ENCODE results near the gene PACRG. TPM values are rescaled to one million over a fixed set of nuclear protein-coding genes. Genes with fewer than 3 reads are reported as not detected.

PACRG gene
- polyA plus RNA-seq, 1 donor (not counting 4 experiments of a cell fraction or from before 2014, with no cell fraction given), result 0.31 TPM

- Histone ChIP-seq H3K4me2 (ENCODE audit: control insufficient read depth, extremely low read depth, insufficient read depth, low read depth, low read length) (peak overlapping the region; percentile 57), H3K9me1 (ENCODE audit: control insufficient read depth, extremely low read depth, insufficient read depth, low read length) (no peaks in the 10 kb centered on the region), H2AFZ (ENCODE audit: control insufficient read depth, low read length) (no peak overlapping the region), H3K27me3 (ENCODE audit: control insufficient read depth, extremely low read depth, insufficient read depth, low read length) (peaks cover 3% of the 10 kb centered on the region), H4K20me1 (ENCODE audit: control insufficient read depth, extremely low read depth, insufficient read depth, low read length) (no peaks in the 10 kb centered on the region), H3K9ac (ENCODE audit: control insufficient read depth, extremely low read depth, insufficient read depth, low read length) (no peak overlapping the region), H3K79me2 (ENCODE audit: control insufficient read depth, insufficient read depth, low read length) (no peaks in the 10 kb centered on the region), H3K36me3 (ENCODE audit: control insufficient read depth in 2 of 2, extremely low read depth in 1 of 2, insufficient read depth in 2 of 2, low read length in 2 of 2) (no peaks in the 10 kb centered on the region), H3K9me3 (ENCODE audit: control insufficient read depth, low read depth, low read length) (no peaks in the 10 kb centered on the region), H3K27ac (ENCODE audit: control insufficient read depth, insufficient read depth, low read length) (no peak overlapping the region), H3K4me1 (ENCODE audit: control insufficient read depth, extremely low read depth, insufficient read depth, low read length) (no peaks in the 10 kb centered on the region), H3K4me3 (ENCODE audit: control insufficient read depth in 2 of 3, extremely low read depth in 1 of 3, insufficient read depth in 2 of 3, low read depth in 1 of 3, low read length in 3 of 3) (no peak overlapping the region)
- DNase-seq (ENCODE audit: low read depth, low spot score), result no peak
- no peak for TF ChIP-seq CTCF (optimal IDR thresholded peaks at IDR 0.05 in 1 of 3, IDR thresholded peaks at IDR 0.05 in 1 of 3, conservative IDR thresholded peaks at IDR 0.05 in 1 of 3; ENCODE audit: extremely low read depth in 1 of 3, insufficient read depth in 2 of 3, low read length in 3 of 3)
- no peak for TF ChIP-seq EZH2 (IDR thresholded peaks at IDR 0.05; ENCODE audit: low read length)
- FAIRE-seq, result no peak
- dilution Hi-C loops (cut with MboI; ENCODE audit: extremely low pct_ligation_motif_present, low sequenced_read_pairs), result no loop called here
These were observed 453.9 kb downstream of the PACRG start for GRCh38 chr6:163181666-163182180.

GRCh38 chr6:163182696-163183095 lies 454.9 kb downstream of the PACRG start:
- Histone ChIP-seq H3K27ac (ENCODE audit: control insufficient read depth, insufficient read depth, low read length) (no peak overlapping the region), H3K27me3 (ENCODE audit: control insufficient read depth, extremely low read depth, insufficient read depth, low read length) (peaks cover 3% of the 10 kb centered on the region), H2AFZ (ENCODE audit: control insufficient read depth, low read length) (no peak overlapping the region), H3K9ac (ENCODE audit: control insufficient read depth, extremely low read depth, insufficient read depth, low read length) (no peak overlapping the region), H3K4me2 (ENCODE audit: control insufficient read depth, extremely low read depth, insufficient read depth, low read depth, low read length) (no peak overlapping the region), H3K9me1 (ENCODE audit: control insufficient read depth, extremely low read depth, insufficient read depth, low read length) (no peaks in the 10 kb centered on the region), H3K9me3 (ENCODE audit: control insufficient read depth, low read depth, low read length) (no peaks in the 10 kb centered on the region), H3K36me3 (ENCODE audit: control insufficient read depth in 2 of 2, extremely low read depth in 1 of 2, insufficient read depth in 2 of 2, low read length in 2 of 2) (no peaks in the 10 kb centered on the region), H3K4me1 (ENCODE audit: control insufficient read depth, extremely low read depth, insufficient read depth, low read length) (no peaks in the 10 kb centered on the region), H3K4me3 (ENCODE audit: control insufficient read depth in 2 of 3, extremely low read depth in 1 of 3, insufficient read depth in 2 of 3, low read depth in 1 of 3, low read length in 3 of 3) (no peak overlapping the region), H3K79me2 (ENCODE audit: control insufficient read depth, insufficient read depth, low read length) (no peaks in the 10 kb centered on the region), H4K20me1 (ENCODE audit: control insufficient read depth, extremely low read depth, insufficient read depth, low read length) (no peaks in the 10 kb centered on the region)
- dilution Hi-C loops (cut with MboI; ENCODE audit: extremely low pct_ligation_motif_present, low sequenced_read_pairs), result no loop called here
- DNase-seq (ENCODE audit: low read depth, low spot score) (no peak), FAIRE-seq (no peak)
- TF ChIP-seq EZH2 (IDR thresholded peaks at IDR 0.05; ENCODE audit: low read length) (no peak), CTCF (optimal IDR thresholded peaks at IDR 0.05 in 1 of 3, IDR thresholded peaks at IDR 0.05 in 1 of 3, conservative IDR thresholded peaks at IDR 0.05 in 1 of 3; ENCODE audit: extremely low read depth in 1 of 3, insufficient read depth in 2 of 3, low read length in 3 of 3) (no peak)
